ENCODE data around the gene ZNF784.

DNA sequence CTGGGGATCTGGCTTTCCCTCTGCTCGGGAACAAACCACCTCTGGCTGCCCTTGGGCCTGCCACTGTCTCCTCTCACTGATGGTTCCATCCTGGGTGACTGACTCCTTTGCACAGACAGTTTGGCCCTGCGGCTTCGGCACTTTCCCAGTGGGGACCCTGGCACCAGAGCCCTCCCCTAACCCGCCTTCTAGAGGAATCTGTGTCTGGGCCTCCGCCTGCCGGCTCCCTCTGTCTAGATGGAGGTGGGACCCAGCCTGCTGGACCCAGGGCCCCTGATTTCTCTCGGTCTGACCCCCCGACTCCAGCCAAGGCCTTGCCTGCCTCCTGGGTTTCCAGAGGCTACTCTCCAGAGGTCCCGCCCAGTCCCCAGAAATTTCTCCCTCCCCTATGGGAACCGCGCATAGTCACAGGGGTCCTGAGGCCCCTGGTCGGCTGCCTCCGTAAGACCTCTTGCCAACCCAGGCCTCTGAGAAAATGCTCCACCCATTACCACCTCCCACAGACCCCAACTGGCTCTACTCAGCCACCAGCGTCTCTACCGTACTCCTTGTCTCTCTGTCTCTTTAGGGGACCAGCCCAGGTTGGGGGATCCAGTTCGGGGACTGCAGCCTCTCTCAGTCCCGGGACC is 26.4 kb upstream of the ZNF784 start:
- TF ChIP-seq SP1 (IDR thresholded peaks at IDR 0.05) (no peak), BHLHE40 (IDR thresholded peaks at IDR 0.05; ENCODE audit: borderline replicate concordance) (no peak), CTBP1 (IDR thresholded peaks at IDR 0.05; ENCODE audit: borderline replicate concordance) (no peak), HDGF (IDR thresholded peaks at IDR 0.05; ENCODE audit: borderline replicate concordance) (no peak), FOXM1 (IDR thresholded peaks at IDR 0.05; ENCODE audit: borderline replicate concordance) (no peak), ELF4 (IDR thresholded peaks at IDR 0.05) (no peak), FOXK2 (IDR thresholded peaks at IDR 0.05) (no peak), SUZ12 (IDR thresholded peaks at IDR 0.05) (no peak)
- TF ChIP-seq, protein P1, sequence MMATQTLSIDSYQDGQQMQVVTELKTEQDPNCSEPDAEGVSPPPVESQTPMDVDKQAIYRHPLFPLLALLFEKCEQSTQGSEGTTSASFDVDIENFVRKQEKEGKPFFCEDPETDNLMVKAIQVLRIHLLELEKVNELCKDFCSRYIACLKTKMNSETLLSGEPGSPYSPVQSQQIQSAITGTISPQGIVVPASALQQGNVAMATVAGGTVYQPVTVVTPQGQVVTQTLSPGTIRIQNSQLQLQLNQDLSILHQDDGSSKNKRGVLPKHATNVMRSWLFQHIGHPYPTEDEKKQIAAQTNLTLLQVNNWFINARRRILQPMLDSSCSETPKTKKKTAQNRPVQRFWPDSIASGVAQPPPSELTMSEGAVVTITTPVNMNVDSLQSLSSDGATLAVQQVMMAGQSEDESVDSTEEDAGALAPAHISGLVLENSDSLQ (IDR thresholded peaks at IDR 0.05): no peak

All from HEK293T (cell line).